ENCODE results near the gene VCAN. TPM values are rescaled to one million over a fixed set of nuclear protein-coding genes. Genes with fewer than 3 reads are reported as not detected.

Gene VCAN
- total RNA-seq, 4 donors from 2014 or later: 9.4 to 49.2 (median 10.9) TPM

DNA sequence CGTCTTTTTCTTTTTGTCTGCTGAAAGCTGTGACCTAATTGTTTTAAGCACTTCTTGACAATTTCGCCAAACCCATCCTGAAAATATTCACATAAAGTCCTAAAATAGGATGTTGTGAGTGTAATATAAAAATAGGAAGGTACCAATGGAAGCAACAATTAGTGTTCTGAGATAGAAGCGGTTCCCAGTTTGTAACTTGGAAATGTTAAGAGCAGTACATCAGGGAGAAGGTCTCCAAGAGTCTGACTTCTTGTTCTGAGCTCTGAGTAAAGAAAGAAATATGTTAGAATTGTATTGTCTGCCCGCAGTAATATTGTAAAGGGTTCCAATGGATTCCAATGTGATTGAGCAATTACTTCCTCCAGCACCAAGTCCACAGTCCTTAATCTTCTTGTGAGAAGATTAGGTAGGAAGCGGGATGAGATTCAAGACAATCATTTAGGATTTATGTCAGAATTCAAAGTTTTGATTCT is 3.9 kb downstream of the VCAN start:
- peaks cover 80% of the 10 kb centered on the region for H3K27me3 ChIP-seq
- peak overlapping the region; percentile 64 to 79 (median 72) for H3K27ac ChIP-seq
- in situ Hi-C loops (cut with MboI; ENCODE audit: low pct_ligation_motif_present in 1 of 4, low pct_unique_long_range_greater_than_20kb in 1 of 4, low sequenced_read_pairs in 3 of 4): no loop called here

DNA sequence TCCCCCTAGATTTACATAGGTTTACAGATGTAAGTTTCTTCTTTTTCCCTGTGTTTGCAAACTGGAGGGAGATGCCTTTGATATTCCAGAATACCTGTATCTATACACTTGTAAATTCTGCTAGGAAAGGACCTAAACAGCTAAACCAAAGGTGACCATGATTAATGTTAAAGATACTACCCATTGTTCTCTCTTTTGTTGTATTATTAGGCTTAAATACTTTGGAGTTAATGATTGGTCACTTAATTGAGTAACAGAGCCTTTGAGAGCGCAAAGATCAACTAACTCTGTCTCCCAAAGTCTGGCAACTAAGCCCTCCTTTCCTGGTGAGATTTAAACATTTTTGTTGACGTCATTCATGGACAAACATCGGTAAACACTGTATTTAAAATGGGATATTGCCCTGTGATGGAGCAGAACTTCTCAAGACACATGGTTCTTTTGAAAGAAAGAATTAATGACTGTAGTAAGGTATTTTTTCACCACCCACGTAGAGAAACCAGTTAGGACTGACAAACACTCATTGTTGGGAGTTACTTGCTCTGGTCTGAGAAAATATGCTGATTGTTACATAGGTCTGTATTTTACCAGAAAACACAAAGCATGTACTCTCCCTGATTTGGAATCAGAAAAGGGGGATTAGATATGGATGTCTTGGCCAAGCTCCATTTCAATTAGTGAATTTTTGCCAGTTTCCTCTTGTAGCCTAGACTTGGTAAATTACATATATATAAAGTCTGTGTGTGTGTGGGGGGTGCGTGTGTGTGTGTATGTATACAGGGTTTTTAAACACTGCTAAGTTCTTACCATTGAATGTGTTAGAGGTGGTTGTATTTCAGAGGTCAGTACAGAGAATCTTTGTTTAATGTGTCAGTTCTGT is 4.6 kb downstream of the VCAN start:
- no peak for DNase-seq
- no peak overlapping the region for H3K4me3 ChIP-seq
- in situ Hi-C loops (cut with MboI; ENCODE audit: low pct_ligation_motif_present in 1 of 4, low pct_unique_long_range_greater_than_20kb in 1 of 4, low sequenced_read_pairs in 3 of 4) (no loop called here), intact Hi-C loops (cut with DNase I; ENCODE audit: low total_unique reads) (no loop called here)
- peak overlapping the region in 2 of 4 donors; percentile 9 to 20 for H3K27ac ChIP-seq
- peaks cover 73% of the 10 kb centered on the region for H3K27me3 ChIP-seq
- no peaks in the 10 kb centered on the region for H3K36me3 ChIP-seq
- TF ChIP-seq, protein P1, sequence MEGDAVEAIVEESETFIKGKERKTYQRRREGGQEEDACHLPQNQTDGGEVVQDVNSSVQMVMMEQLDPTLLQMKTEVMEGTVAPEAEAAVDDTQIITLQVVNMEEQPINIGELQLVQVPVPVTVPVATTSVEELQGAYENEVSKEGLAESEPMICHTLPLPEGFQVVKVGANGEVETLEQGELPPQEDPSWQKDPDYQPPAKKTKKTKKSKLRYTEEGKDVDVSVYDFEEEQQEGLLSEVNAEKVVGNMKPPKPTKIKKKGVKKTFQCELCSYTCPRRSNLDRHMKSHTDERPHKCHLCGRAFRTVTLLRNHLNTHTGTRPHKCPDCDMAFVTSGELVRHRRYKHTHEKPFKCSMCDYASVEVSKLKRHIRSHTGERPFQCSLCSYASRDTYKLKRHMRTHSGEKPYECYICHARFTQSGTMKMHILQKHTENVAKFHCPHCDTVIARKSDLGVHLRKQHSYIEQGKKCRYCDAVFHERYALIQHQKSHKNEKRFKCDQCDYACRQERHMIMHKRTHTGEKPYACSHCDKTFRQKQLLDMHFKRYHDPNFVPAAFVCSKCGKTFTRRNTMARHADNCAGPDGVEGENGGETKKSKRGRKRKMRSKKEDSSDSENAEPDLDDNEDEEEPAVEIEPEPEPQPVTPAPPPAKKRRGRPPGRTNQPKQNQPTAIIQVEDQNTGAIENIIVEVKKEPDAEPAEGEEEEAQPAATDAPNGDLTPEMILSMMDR (IDR thresholded peaks at IDR 0.05): no peak
- TF ChIP-seq POLR2AphosphoS5 (IDR thresholded peaks at IDR 0.05) (no peak), EP300 (IDR thresholded peaks at IDR 0.05; ENCODE audit: low read depth) (no peak), POLR2A (IDR thresholded peaks at IDR 0.05) (no peak)
- H3K9me3 ChIP-seq: no peaks in the 10 kb centered on the region
- WGBS, 2 donors (ENCODE audit: low coverage in 1 of 2): 52 to 59% methylated on average over 5 of the region's 5 CpGs
- peaks cover 4 to 40% (median 25%) of the 10 kb centered on the region in 4 donors for H3K4me1 ChIP-seq

More for the DNA sequence above, 3.9 kb downstream of the VCAN start:
- Histone ChIP-seq H3K4me1 (peaks cover 4 to 42% (median 25%) of the 10 kb centered on the region in 4 donors), H3K36me3 (no peaks in the 10 kb centered on the region), H3K9me3 (no peaks in the 10 kb centered on the region), H3K4me3 (peak overlapping the region in 1 of 4 donors; percentile 26)
- intact Hi-C loops (cut with DNase I; ENCODE audit: low total_unique reads): no loop called here
- 44 to 45% methylated on average over 4 to 5 of the region's 5 CpGs for WGBS, 2 donors (ENCODE audit: low coverage in 1 of 2)
- TF ChIP-seq, protein P1 (IDR thresholded peaks at IDR 0.05): no peak
- no peak for TF ChIP-seq EP300 (IDR thresholded peaks at IDR 0.05; ENCODE audit: low read depth)
- no peak for TF ChIP-seq POLR2A (IDR thresholded peaks at IDR 0.05)
- peak in 1 of 3 donors; percentile 26 for TF ChIP-seq POLR2AphosphoS5 (IDR thresholded peaks at IDR 0.05)
- no peak for DNase-seq

DNA sequence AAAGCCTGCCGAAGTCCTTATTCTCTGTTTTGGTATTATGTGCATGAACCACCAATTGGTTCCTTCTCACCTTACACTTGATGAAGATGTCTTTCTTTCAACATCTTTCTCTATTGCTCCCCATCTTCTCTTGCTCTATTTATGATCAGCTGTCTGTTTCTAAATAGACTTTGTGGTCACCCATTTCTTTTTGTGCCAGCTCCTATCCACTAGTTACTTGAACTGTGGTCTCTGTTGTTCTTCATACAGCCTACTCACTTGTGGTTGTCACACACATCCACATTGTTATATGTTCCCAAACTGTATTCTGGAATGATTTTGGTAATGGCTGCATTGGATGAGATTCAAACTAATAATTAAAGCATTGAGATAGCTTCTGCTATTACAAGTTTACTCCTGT is 11.4 kb downstream of the VCAN start:
- WGBS, 2 donors (ENCODE audit: low coverage in 1 of 2): 81 to 100% methylated on average over 1 of the region's 1 CpG
- in situ Hi-C loops (cut with MboI; ENCODE audit: low pct_ligation_motif_present in 1 of 4, low pct_unique_long_range_greater_than_20kb in 1 of 4, low sequenced_read_pairs in 3 of 4) (no loop called here), intact Hi-C loops (cut with DNase I; ENCODE audit: low total_unique reads) (no loop called here)
- Histone ChIP-seq H3K4me1 (no peaks in the 10 kb centered on the region), H3K27me3 (peaks cover 6% of the 10 kb centered on the region), H3K4me3 (no peak overlapping the region), H3K36me3 (no peaks in the 10 kb centered on the region), H3K27ac (no peak overlapping the region), H3K9me3 (no peaks in the 10 kb centered on the region)
- TF ChIP-seq POLR2A (IDR thresholded peaks at IDR 0.05) (no peak), EP300 (IDR thresholded peaks at IDR 0.05; ENCODE audit: low read depth) (no peak), POLR2AphosphoS5 (IDR thresholded peaks at IDR 0.05) (no peak)
- TF ChIP-seq, protein P1 (IDR thresholded peaks at IDR 0.05): no peak
- DNase-seq: no peak

DNA sequence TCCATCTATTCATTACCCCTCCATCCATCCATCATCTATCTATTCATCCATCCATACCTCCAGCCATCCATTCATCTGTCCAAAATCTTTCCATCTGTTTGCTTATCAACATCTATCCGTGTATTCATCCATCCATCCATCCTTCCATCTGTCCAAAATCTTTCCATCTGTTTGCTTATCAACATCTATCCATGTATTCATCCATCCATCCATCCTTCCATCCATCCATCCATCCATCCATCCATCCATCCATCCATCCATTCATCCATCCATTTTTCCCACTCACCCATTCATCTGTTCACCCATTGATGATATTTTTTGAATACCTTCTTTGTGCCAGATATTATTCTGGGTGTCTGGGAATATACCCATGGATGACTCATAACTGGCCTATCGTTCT is 12.8 kb downstream of the VCAN start:
- no peaks in the 10 kb centered on the region for H3K4me1 ChIP-seq
- intact Hi-C loops (cut with DNase I; ENCODE audit: low total_unique reads) (no loop called here), in situ Hi-C loops (cut with MboI; ENCODE audit: low pct_ligation_motif_present in 1 of 4, low pct_unique_long_range_greater_than_20kb in 1 of 4, low sequenced_read_pairs in 3 of 4) (no loop called here)
- H3K36me3 ChIP-seq: no peaks in the 10 kb centered on the region
- WGBS, 2 donors (ENCODE audit: low coverage in 1 of 2): 54 to 58% methylated on average over 2 of the region's 2 CpGs
- H3K4me3 ChIP-seq: no peak overlapping the region
- TF ChIP-seq EP300 (IDR thresholded peaks at IDR 0.05; ENCODE audit: low read depth): no peak
- TF ChIP-seq, protein P1 (IDR thresholded peaks at IDR 0.05): no peak
- TF ChIP-seq POLR2A (IDR thresholded peaks at IDR 0.05): no peak
- no peak for TF ChIP-seq POLR2AphosphoS5 (IDR thresholded peaks at IDR 0.05)
- H3K27me3 ChIP-seq: no peaks in the 10 kb centered on the region
- no peak for DNase-seq
- no peaks in the 10 kb centered on the region for H3K9me3 ChIP-seq
- H3K27ac ChIP-seq: no peak overlapping the region

All from transverse colon (tissue), 4 donors.